Measurements from ENCODE around the gene CD151.

Gene CD151

GRCh38 chr11:834371-835316, 1.9 kb downstream of the CD151 start:
- no peak for DNase-seq (ENCODE audit: extremely low read depth, low read depth)
- no peak for TF ChIP-seq CTCF (IDR thresholded peaks at IDR 0.05; ENCODE audit: low read depth, low read length, missing control alignments)
- peak overlapping the region; percentile 72 for H3K4me3 ChIP-seq (replicated peaks; ENCODE audit: low read depth, low read length)

GRCh38 chr11:836274-836673, 3.5 kb downstream of the CD151 start:
- no peak overlapping the region for H3K4me3 ChIP-seq (replicated peaks; ENCODE audit: low read depth, low read length)

GRCh38 chr11:836700-837099, 3.9 kb downstream of the CD151 start:
- no peak for TF ChIP-seq CTCF (IDR thresholded peaks at IDR 0.05; ENCODE audit: low read depth, low read length, missing control alignments)
- no peak overlapping the region for H3K4me3 ChIP-seq (replicated peaks; ENCODE audit: low read depth, low read length)
- DNase-seq (ENCODE audit: extremely low read depth, low read depth), result no peak

More at GRCh38 chr11:836274-836673, 3.5 kb downstream of the CD151 start:
- no peak for TF ChIP-seq CTCF (IDR thresholded peaks at IDR 0.05; ENCODE audit: low read depth, low read length, missing control alignments)
- no peak for DNase-seq (ENCODE audit: extremely low read depth, low read depth)

GRCh38 chr11:837189-837989, 4.6 kb downstream of the CD151 start:
- no peak for TF ChIP-seq CTCF (IDR thresholded peaks at IDR 0.05; ENCODE audit: low read depth, low read length, missing control alignments)
- DNase-seq (ENCODE audit: extremely low read depth, low read depth), result no peak
- H3K4me3 ChIP-seq (replicated peaks; ENCODE audit: low read depth, low read length), result no peak overlapping the region

- DNase-seq (ENCODE audit: extremely low read depth, low read depth), result no peak
- H3K4me3 ChIP-seq (replicated peaks; ENCODE audit: low read depth, low read length), result no peak overlapping the region
- no peak for TF ChIP-seq CTCF (IDR thresholded peaks at IDR 0.05; ENCODE audit: low read depth, low read length, missing control alignments)
Observed at GRCh38 chr11:837990-838307, 5.2 kb downstream of the CD151 start.

GRCh38 chr11:838441-839279, 5.9 kb downstream of the CD151 start:
- TF ChIP-seq CTCF (IDR thresholded peaks at IDR 0.05; ENCODE audit: low read depth, low read length, missing control alignments), result peak; percentile 21
- no peak for DNase-seq (ENCODE audit: extremely low read depth, low read depth)
- no peak overlapping the region for H3K4me3 ChIP-seq (replicated peaks; ENCODE audit: low read depth, low read length)
